Measurements from ENCODE around the gene LRPAP1.

GRCh38 chr4:3521621-3522325 is 10.4 kb downstream of the LRPAP1 start:
- TF ChIP-seq POLR2A (IDR thresholded peaks at IDR 0.05; ENCODE audit: low read length) (no peak), GATA1 (IDR thresholded peaks at IDR 0.05; ENCODE audit: low read depth, low read length) (no peak)
